Chondrocyte (in vitro differentiated cells): ENCODE results near the gene IL1RAPL1. TPM values are rescaled to one million over a fixed set of nuclear protein-coding genes. Genes with fewer than 3 reads are reported as not detected.

Experiments
- DNase-seq: peaks from one replicate; pipeline ENCODE4 v3.0.0; 2021; ENCODE audit warnings: mixed read lengths, low spot score
- H3K27ac Mint-ChIP-seq: one replicate; pipeline ENCODE4 v1.8.0; 2021; ENCODE audit warnings: mild to moderate bottlenecking, moderate library complexity, mixed read lengths; ENCODE audit not compliant: unreplicated experiment
- H3K27me3 Mint-ChIP-seq: 2 replicates; pipeline ENCODE4 v1.8.0; 2021; ENCODE audit warnings: low read depth, mixed read lengths
- H3K36me3 Mint-ChIP-seq: 2 replicates; pipeline ENCODE4 v1.8.0; 2021; ENCODE audit warnings: low read depth, mixed read lengths
- H3K4me1 Mint-ChIP-seq: 2 replicates; pipeline ENCODE4 v1.8.0; 2021; ENCODE audit warnings: low read depth, mild to moderate bottlenecking, mixed read lengths
- H3K4me3 Mint-ChIP-seq: one replicate; pipeline ENCODE4 v1.8.0; 2021; ENCODE audit warnings: mild to moderate bottlenecking, moderate library complexity, mixed read lengths; ENCODE audit not compliant: unreplicated experiment
- H3K9me3 Mint-ChIP-seq: 2 replicates; pipeline ENCODE4 v1.8.0; 2021; ENCODE audit warnings: low read depth, mixed read lengths
- CTCF ChIP-seq: fragments of 200-600 bp; sonication (generic); IDR thresholded peaks from 2 replicates; pipeline ENCODE4 v1.5.0; 2021; ENCODE audit warnings: antibody characterized with exemption, mild to moderate bottlenecking, moderate library complexity
- total RNA-seq: library from RNA; stranded (reverse); gene quantifications from 3 replicates; pipeline ENCODE4 v1.2.1, GENCODE V29; 2021

The IL1RAPL1 gene
- total RNA-seq, 1 donor from 2014 or later: not detected

- H3K36me3 Mint-ChIP-seq: no peaks in the 10 kb centered on the region
- no peaks in the 10 kb centered on the region for H3K27me3 Mint-ChIP-seq
- H3K9me3 Mint-ChIP-seq: peaks cover 8% of the 10 kb centered on the region
- H3K4me3 Mint-ChIP-seq: no peak overlapping the region
- H3K27ac Mint-ChIP-seq: no peak overlapping the region
- DNase-seq: no peak
- H3K4me1 Mint-ChIP-seq: no peaks in the 10 kb centered on the region
- no peak for TF ChIP-seq CTCF
Measured at GRCh38 chrX:28884823-28885222, 297.6 kb downstream of the IL1RAPL1 start.

- no peak for TF ChIP-seq CTCF
- H3K36me3 Mint-ChIP-seq: no peaks in the 10 kb centered on the region
- no peak overlapping the region for H3K27ac Mint-ChIP-seq
Measured at GRCh38 chrX:28888416-28888815, 301.2 kb downstream of the IL1RAPL1 start.

GRCh38 chrX:28889591-28890090, 302.4 kb downstream of the IL1RAPL1 start:
- Mint-ChIP-seq H3K36me3 (no peaks in the 10 kb centered on the region), H3K4me1 (no peaks in the 10 kb centered on the region), H3K27ac (no peak overlapping the region), H3K27me3 (no peaks in the 10 kb centered on the region), H3K9me3 (no peaks in the 10 kb centered on the region), H3K4me3 (no peak overlapping the region)
- TF ChIP-seq CTCF: no peak
- DNase-seq: no peak

More at GRCh38 chrX:28888416-28888815, 301.2 kb downstream of the IL1RAPL1 start:
- no peaks in the 10 kb centered on the region for H3K27me3 Mint-ChIP-seq
- H3K4me1 Mint-ChIP-seq: no peaks in the 10 kb centered on the region
- DNase-seq: no peak
- no peaks in the 10 kb centered on the region for H3K9me3 Mint-ChIP-seq
- H3K4me3 Mint-ChIP-seq: no peak overlapping the region

GRCh38 chrX:28901637-28902036, 314.4 kb downstream of the IL1RAPL1 start:
- no peak for DNase-seq
- peaks cover 10% of the 10 kb centered on the region for H3K9me3 Mint-ChIP-seq
- no peak overlapping the region for H3K4me3 Mint-ChIP-seq
- H3K27ac Mint-ChIP-seq: no peak overlapping the region
- no peaks in the 10 kb centered on the region for H3K4me1 Mint-ChIP-seq
- TF ChIP-seq CTCF: no peak
- H3K27me3 Mint-ChIP-seq: no peaks in the 10 kb centered on the region
- no peaks in the 10 kb centered on the region for H3K36me3 Mint-ChIP-seq

GRCh38 chrX:28910487-28910886, 323.2 kb downstream of the IL1RAPL1 start:
- no peak for DNase-seq
- H3K27me3 Mint-ChIP-seq: peaks cover 3% of the 10 kb centered on the region
- no peaks in the 10 kb centered on the region for H3K9me3 Mint-ChIP-seq
- no peaks in the 10 kb centered on the region for H3K36me3 Mint-ChIP-seq
- no peak overlapping the region for H3K4me3 Mint-ChIP-seq
- no peak for TF ChIP-seq CTCF
- no peaks in the 10 kb centered on the region for H3K4me1 Mint-ChIP-seq
- no peak overlapping the region for H3K27ac Mint-ChIP-seq
